ENCODE data around the gene TLK1. TPM values are rescaled to one million over a fixed set of nuclear protein-coding genes. Genes with fewer than 3 reads are reported as not detected.
A peak's percentile ranks its signal among the peaks of the same experiment; 100 is the strongest.

TLK1 gene
- total RNA-seq, 1 experiment from 2014 or later: 10.1 TPM

DNA sequence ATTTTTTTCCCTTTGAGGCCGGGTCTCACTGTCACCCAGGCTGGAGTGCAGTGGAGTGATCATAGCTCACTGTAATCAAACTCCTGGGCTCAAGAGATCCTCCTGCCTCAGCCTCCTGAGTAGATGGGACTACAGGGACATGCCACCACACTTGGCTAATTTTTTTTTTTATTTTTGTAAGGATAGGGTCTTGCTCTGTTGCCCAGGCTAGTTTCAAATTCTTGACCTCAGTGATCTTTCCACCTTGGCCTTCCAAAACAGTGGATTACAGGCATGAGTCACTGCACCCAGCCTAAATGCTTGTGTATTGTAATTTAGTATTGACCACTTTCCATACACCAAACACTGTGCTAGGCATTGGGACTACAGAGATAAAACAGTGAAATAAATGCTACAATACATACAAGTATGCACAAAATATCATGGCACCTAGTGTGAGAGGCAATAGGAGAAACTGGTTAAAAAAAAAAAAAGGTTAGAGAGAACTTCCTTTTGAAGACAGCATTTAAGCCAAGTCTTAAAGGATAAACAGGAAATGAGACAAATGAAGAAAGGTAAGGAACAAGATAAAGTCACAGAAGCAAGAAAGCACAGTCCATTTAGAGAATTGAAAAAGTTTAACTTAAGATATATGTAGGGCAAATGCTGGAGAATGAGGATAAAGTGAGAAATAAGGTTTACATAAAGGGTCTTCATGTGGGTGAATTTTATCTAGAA, 118.3 kb downstream of the TLK1 start:
- POLR2A ChIA-PET (ENCODE audit: unreplicated experiment): no interaction called here

DNA sequence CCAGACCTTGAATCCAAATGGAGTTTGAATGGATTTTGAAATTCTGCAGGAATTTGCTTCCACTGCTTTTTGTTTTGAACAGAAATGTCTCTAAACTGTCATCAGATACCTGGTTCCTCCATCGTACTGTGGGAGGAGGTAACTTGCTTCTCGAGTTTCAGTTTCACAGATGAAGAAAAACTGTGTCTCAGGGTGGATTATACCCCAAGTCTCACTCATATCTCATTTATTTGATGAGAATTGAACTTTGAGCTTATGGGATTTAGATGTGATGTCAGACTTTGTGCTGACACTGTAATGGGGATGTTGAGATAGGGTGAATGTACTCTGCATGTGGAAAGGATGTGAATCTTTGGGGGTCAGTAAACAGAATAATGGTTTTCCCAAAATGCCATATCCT, 124.2 kb downstream of the TLK1 start:
- ChIA-PET CTCF (no interaction called here), POLR2A (ENCODE audit: unreplicated experiment) (no interaction called here)
- intact Hi-C loops (cut with micrococcal nuclease): no loop called here
- H3K4me1 ChIP-seq (ENCODE audit: insufficient read depth, low read length): no peaks in the 10 kb centered on the region; the same call in 1 of the 2 replicates
- H4K20me1 ChIP-seq (ENCODE audit: low read length): no peaks in the 10 kb centered on the region
- no peak overlapping the region for H2AFZ ChIP-seq (ENCODE audit: low read length)
- no peaks in the 10 kb centered on the region for H3K9me3 ChIP-seq (ENCODE audit: low read length)
- H3K27ac ChIP-seq (ENCODE audit: low read length): no peak overlapping the region
- BruUV-seq (replicated peaks): no TSS peak
- no peak overlapping the region for H3K9ac ChIP-seq (ENCODE audit: low read length)
- no peak for DNase-seq
- no peak overlapping the region for H3K4me3 ChIP-seq (ENCODE audit: low read length)
- H3K79me2 ChIP-seq (ENCODE audit: low read length): no peaks in the 10 kb centered on the region
- H3K27me3 ChIP-seq (ENCODE audit: low read length): no peaks in the 10 kb centered on the region
- H3F3A ChIP-seq (ENCODE audit: low read length, unreplicated experiment): no peaks in the 10 kb centered on the region
- no peak overlapping the region for H3K4me2 ChIP-seq (ENCODE audit: low read length)
- no peak for ATAC-seq
- H3K9me2 ChIP-seq (replicated peaks; ENCODE audit: low read length): no peaks in the 10 kb centered on the region
- peaks cover 18% of the 10 kb centered on the region; the same call in 1 of the 2 replicates for H3K36me3 ChIP-seq (ENCODE audit: low read depth, low read length)
- TF ChIP-seq, protein P1, sequence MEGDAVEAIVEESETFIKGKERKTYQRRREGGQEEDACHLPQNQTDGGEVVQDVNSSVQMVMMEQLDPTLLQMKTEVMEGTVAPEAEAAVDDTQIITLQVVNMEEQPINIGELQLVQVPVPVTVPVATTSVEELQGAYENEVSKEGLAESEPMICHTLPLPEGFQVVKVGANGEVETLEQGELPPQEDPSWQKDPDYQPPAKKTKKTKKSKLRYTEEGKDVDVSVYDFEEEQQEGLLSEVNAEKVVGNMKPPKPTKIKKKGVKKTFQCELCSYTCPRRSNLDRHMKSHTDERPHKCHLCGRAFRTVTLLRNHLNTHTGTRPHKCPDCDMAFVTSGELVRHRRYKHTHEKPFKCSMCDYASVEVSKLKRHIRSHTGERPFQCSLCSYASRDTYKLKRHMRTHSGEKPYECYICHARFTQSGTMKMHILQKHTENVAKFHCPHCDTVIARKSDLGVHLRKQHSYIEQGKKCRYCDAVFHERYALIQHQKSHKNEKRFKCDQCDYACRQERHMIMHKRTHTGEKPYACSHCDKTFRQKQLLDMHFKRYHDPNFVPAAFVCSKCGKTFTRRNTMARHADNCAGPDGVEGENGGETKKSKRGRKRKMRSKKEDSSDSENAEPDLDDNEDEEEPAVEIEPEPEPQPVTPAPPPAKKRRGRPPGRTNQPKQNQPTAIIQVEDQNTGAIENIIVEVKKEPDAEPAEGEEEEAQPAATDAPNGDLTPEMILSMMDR (conservative IDR thresholded peaks at IDR 0.05; ENCODE audit: low read depth, low read length): no peak
- TF ChIP-seq EZH2phosphoT487 (IDR thresholded peaks at IDR 0.05; ENCODE audit: borderline replicate concordance, low read length) (no peak), EZH2 (IDR thresholded peaks at IDR 0.05; ENCODE audit: low read length, unreplicated experiment) (no peak)

More for the DNA sequence above, 118.3 kb downstream of the TLK1 start:
- peaks cover 47% of the 10 kb centered on the region; the same call in 1 of the 2 replicates for H3K36me3 ChIP-seq (ENCODE audit: low read depth, low read length)
- no peak overlapping the region for H3K4me2 ChIP-seq (ENCODE audit: low read length)
- no peaks in the 10 kb centered on the region for H4K20me1 ChIP-seq (ENCODE audit: low read length)
- H3K4me1 ChIP-seq (ENCODE audit: insufficient read depth, low read length): no peaks in the 10 kb centered on the region
- H3K9me2 ChIP-seq (replicated peaks; ENCODE audit: low read length): no peaks in the 10 kb centered on the region
- H3K79me2 ChIP-seq (ENCODE audit: low read length): no peaks in the 10 kb centered on the region
- no peak overlapping the region for H2AFZ ChIP-seq (ENCODE audit: low read length)
- no peaks in the 10 kb centered on the region for H3F3A ChIP-seq (ENCODE audit: low read length, unreplicated experiment)
- TF ChIP-seq EZH2 (IDR thresholded peaks at IDR 0.05; ENCODE audit: low read length, unreplicated experiment): no peak
- TF ChIP-seq, protein P1 (conservative IDR thresholded peaks at IDR 0.05; ENCODE audit: low read depth, low read length): no peak
- H3K27me3 ChIP-seq (ENCODE audit: low read length): no peaks in the 10 kb centered on the region
- ATAC-seq (no peak), DNase-seq (no peak)
- intact Hi-C loops (cut with micrococcal nuclease): no loop called here
- no peak overlapping the region for H3K4me3 ChIP-seq (ENCODE audit: low read length)
- no TSS peak for BruUV-seq (replicated peaks)
- CTCF ChIA-PET: no interaction called here
- no peak overlapping the region for H3K9ac ChIP-seq (ENCODE audit: low read length)
- no peaks in the 10 kb centered on the region for H3K9me3 ChIP-seq (ENCODE audit: low read length)
- no peak overlapping the region for H3K27ac ChIP-seq (ENCODE audit: low read length)

DNA sequence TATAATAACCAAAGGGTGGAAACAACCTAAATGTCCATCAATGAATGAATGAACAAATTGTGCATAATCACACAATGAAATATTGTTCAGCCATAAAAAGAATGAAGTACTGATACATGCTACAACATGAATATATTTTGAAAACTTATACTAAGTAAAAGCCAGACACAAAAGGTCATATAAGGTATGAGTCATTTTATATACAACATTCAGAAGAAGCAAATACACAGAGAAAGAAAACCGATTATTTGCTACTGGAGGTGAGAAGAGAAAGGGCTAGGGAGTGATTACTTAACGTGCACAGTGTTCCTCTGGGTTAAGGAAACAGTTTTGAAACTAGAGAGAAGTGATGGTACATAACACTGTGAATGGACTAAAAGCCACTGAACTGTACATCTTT, 126.4 kb downstream of the TLK1 start:
- no TSS peak for BruUV-seq (replicated peaks)
- peaks cover 15% of the 10 kb centered on the region; the same call in 1 of the 2 replicates for H3K36me3 ChIP-seq (ENCODE audit: low read depth, low read length)

More for the DNA sequence above, 126.4 kb downstream of the TLK1 start:
- peak; percentile 81 for ATAC-seq
- no peaks in the 10 kb centered on the region for H3K9me2 ChIP-seq (replicated peaks; ENCODE audit: low read length)
- ChIA-PET CTCF (no interaction called here), POLR2A (ENCODE audit: unreplicated experiment) (no interaction called here)
- H3K79me2 ChIP-seq (ENCODE audit: low read length): no peaks in the 10 kb centered on the region
- no peaks in the 10 kb centered on the region for H4K20me1 ChIP-seq (ENCODE audit: low read length)
- no peaks in the 10 kb centered on the region for H3K9me3 ChIP-seq (ENCODE audit: low read length)
- peak; percentile 29 for DNase-seq
- TF ChIP-seq, protein P1 (conservative IDR thresholded peaks at IDR 0.05; ENCODE audit: low read depth, low read length): no peak
- no peak for TF ChIP-seq EZH2 (IDR thresholded peaks at IDR 0.05; ENCODE audit: low read length, unreplicated experiment)
- no peak overlapping the region for H3K4me3 ChIP-seq (ENCODE audit: low read length)
- no peaks in the 10 kb centered on the region for H3K27me3 ChIP-seq (ENCODE audit: low read length)
- no peak overlapping the region for H3K9ac ChIP-seq (ENCODE audit: low read length)
- H3F3A ChIP-seq (ENCODE audit: low read length, unreplicated experiment): no peaks in the 10 kb centered on the region
- intact Hi-C loops (cut with micrococcal nuclease): no loop called here
- no peak overlapping the region for H2AFZ ChIP-seq (ENCODE audit: low read length)
- no peaks in the 10 kb centered on the region; the same call in 1 of the 2 replicates for H3K4me1 ChIP-seq (ENCODE audit: insufficient read depth, low read length)
- no peak overlapping the region for H3K4me2 ChIP-seq (ENCODE audit: low read length)
- no peak overlapping the region for H3K27ac ChIP-seq (ENCODE audit: low read length)
